NCI-H146 (cell line): Measurements from ENCODE around the gene PROCA1.
A peak's percentile ranks its signal among the peaks of the same experiment; 100 is the strongest.
"Not testable (repeated sequence)": the region's sequence is repeated elsewhere in the genome, so short reads cannot be mapped to it uniquely, and the experiment has no call there.

Experiments
- DNase-seq: peaks from one replicate; lab custom pipeline; 2025; lab: John Stamatoyannopoulos, UW

Gene PROCA1

GRCh38 chr17:28667870-28668269, 43.8 kb downstream of the PROCA1 start:
- no peak for DNase-seq

GRCh38 chr17:28665994-28666393, 45.7 kb downstream of the PROCA1 start:
- DNase-seq = no peak

- no peak for DNase-seq
These were observed 48.0 kb downstream of the PROCA1 start for GRCh38 chr17:28663723-28664122.

- DNase-seq = no peak
These were observed 49.2 kb downstream of the PROCA1 start for GRCh38 chr17:28662527-28662829.

GRCh38 chr17:28661635-28662526, 49.8 kb downstream of the PROCA1 start, which contains the start of the genes SDF2 and SUPT6H:
Gene SDF2, minus strand, starts transcription at chr17:28661906. Its CDS starts 30 bp downstream, at chr17:28661876.
Gene SUPT6H, plus strand, starts transcription at chr17:28662205. Its CDS starts 11,197 bp downstream, at chr17:28673402.
- DNase-seq = peak; percentile 82

- DNase-seq = not testable (repeated sequence)
These were observed 52.2 kb downstream of the PROCA1 start for GRCh38 chr17:28659497-28659881.

- not testable (repeated sequence) for DNase-seq
These were observed 52.8 kb downstream of the PROCA1 start for GRCh38 chr17:28658766-28659496.

GRCh38 chr17:28658342-28658741, 53.3 kb downstream of the PROCA1 start:
- not testable (repeated sequence) for DNase-seq

- no peak for DNase-seq
These were observed 53.9 kb downstream of the PROCA1 start for GRCh38 chr17:28657756-28658155.

GRCh38 chr17:28655160-28655559, 56.5 kb downstream of the PROCA1 start:
- DNase-seq = no peak
